Measurements from ENCODE around the gene DOCK1.

The DOCK1 gene

GRCh38 chr10:127210936-127211466 lies 305.8 kb downstream of the DOCK1 start:
- no peak for DNase-seq (ENCODE audit: low read depth in 2 of 2)

- DNase-seq (ENCODE audit: low read depth in 2 of 2), result no peak
Observed at GRCh38 chr10:127215866-127216265, 310.6 kb downstream of the DOCK1 start.

DNA sequence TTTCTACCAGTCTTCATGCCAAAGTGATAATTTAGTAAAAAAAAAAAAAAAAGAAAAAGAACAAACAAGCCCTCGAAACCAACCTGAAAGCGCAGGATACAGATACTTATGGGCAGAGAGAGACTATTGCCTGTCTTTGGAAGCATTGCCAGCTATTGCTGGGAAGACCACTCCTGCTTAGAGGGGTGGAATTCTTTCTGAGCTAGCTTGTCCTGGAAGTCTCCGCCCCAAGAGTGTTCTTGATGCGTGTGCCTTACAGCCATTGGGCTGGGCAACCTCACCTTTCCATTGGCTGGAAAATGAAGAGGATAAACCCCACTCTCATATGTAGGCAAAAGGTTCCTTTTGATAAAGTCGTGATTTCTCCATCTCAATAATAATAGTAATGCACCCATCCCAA lies 311.0 kb downstream of the DOCK1 start:
- DNase-seq (ENCODE audit: low read depth in 2 of 2), result no peak

GRCh38 chr10:127216786-127217185 lies 311.6 kb downstream of the DOCK1 start:
- no peak for DNase-seq (ENCODE audit: low read depth in 2 of 2)

- DNase-seq (ENCODE audit: low read depth in 2 of 2), result no peak
Observed at GRCh38 chr10:127218658-127219057, 313.4 kb downstream of the DOCK1 start.

DNA sequence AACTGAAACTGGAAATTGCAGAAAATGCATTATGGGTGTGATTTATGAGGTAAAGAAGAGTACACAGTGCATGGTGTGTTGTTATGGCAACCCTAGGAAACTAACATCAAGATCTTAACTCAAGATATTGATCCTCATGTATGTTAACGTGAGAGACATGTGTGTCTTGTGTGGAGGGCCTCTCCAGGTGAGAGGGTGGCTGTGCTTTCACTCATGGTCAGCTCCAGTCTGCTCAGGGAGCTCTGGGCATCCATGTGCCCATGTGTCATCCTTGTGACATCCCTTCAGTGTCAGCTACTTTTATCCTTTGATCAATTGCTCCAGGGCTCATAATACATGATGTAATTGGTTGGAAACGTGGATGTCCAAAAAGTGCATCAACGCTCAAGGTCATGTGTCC lies 316.1 kb downstream of the DOCK1 start:
- DNase-seq (ENCODE audit: low read depth in 2 of 2), result no peak

DNA sequence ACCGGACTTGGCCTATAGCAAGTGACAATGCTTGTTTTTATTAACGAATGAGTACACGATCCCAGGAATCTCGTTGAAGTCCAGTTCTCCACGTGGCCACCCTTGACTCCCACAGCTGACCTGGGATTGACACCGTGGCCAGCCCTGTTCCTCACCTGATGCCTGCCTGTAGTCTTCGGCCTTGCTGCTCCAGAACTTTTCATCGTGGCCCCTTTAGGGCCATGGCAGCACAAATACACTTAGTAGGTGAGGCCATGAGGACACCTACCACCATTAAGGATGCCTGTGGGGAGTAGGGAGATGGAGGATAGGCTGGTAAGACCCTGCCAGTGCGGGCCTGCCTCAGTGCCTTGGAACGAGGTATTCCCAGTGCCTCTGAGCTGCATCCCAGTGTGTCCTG lies 321.8 kb downstream of the DOCK1 start:
- DNase-seq (ENCODE audit: low read depth in 2 of 2), result no peak

DNA sequence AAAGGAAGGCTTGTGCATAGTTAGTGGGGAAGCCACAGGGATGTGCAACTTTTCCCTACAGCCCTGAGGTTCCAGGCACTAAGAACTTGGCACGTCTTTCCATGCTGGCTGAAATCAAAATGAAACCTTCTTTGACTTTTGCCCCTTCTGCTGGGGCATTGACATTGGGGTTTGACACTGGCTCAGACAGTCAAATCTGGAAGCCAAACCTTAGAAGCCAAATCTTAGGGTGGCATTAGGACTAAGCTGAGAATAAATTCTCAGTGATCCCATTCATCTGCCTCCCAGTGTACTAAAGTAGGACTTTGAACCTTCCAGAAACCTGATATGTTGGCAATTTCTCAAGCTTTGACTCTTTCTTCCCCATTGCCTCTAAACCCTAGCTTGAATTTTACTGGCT lies 322.4 kb downstream of the DOCK1 start:
- DNase-seq (ENCODE audit: low read depth in 2 of 2), result no peak

GRCh38 chr10:127228195-127228787 lies 323.1 kb downstream of the DOCK1 start:
- no peak for DNase-seq (ENCODE audit: low read depth in 2 of 2)

DNA sequence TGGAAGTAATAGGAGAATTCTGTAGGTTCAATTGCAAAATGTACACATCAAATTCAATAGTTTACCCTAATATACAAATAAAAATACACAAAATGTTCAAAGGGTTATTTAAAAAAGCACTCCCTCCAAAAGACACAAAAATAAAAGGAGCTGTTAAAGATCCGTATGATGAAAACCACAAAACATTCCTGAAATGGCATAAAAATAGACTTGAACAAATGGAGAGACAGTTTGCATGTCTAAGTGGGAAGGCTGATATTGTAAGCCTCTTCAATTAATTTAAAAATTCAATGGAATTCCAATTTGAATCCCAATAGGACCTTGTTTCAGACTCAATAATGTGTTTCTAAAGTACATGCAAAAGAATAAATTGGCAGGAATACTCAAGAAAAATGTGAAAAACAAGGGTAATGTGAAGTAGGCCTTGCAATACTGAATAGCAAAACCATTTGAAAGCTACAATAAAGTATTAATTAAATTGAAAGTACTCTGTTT lies 329.1 kb downstream of the DOCK1 start:
- DNase-seq (ENCODE audit: low read depth in 2 of 2), result no peak

DNA sequence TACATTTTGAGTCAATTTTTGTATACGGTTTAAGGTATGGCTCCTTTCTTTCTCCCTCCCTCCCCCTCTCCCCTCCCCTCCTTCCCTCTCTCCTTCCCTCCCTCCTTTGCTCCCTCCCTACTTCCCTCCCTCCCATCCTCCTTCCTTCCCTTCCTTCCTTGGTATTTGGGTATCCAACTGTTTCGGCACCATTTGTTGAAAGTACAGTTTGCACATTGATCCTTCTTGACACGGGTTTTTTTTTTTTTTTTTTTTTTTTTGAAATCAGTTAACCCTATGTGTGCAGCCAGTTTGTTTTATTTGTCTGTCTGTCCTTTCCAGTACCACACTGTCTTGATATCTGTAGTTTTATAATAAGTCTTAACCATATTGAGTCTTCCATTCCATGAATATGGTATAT lies 331.0 kb downstream of the DOCK1 start:
- DNase-seq (ENCODE audit: low read depth in 2 of 2), result no peak

- no peak for DNase-seq (ENCODE audit: low read depth in 2 of 2)
Observed at GRCh38 chr10:127242914-127243313, 337.7 kb downstream of the DOCK1 start.

- peak in 1 of 2 donors; percentile 4 for DNase-seq (ENCODE audit: low read depth in 2 of 2)
Observed at GRCh38 chr10:127243490-127244272, 338.5 kb downstream of the DOCK1 start.

DNA sequence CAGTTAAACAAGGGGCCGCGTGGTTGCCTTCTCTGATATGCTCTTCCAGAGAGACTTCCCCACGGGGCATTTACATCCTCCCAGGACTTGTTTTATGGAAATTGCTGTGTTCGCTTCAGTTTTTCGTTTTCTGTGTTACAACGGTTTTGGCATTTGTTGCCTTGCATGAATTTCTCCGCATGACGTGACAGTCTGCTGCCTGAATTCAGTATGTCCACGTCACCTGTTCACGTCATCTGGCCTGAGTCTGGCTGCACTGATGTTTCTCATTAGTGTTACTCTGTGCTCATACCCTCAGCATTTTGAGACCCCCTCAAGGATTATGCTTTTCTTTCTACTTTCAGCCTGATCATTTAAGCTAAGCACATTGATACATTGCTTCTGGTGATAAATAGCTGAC lies 340.2 kb downstream of the DOCK1 start:
- DNase-seq (ENCODE audit: low read depth in 2 of 2), result no peak

GRCh38 chr10:127250031-127250430 lies 344.8 kb downstream of the DOCK1 start:
- DNase-seq (ENCODE audit: low read depth in 2 of 2), result no peak

DNA sequence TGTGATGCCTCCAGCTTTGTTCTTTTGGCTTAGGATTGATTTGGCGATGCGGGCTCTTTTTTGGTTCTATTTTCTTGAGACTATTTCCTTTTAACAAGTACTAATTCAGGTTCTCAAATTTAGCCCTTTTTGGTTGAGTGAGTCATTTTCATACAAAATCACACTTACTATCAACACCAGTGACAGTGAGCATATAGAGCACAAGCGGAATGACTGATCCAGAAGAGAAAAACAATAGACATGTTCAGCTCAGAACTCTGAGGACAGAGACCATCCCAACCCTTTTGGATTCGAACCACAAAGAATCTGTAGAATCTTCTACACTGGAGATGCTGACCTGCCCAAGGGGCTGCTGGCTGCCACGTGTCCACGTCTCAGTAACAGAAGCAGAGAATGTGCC lies 347.6 kb downstream of the DOCK1 start:
- no peak for DNase-seq (ENCODE audit: low read depth in 2 of 2)

DNA sequence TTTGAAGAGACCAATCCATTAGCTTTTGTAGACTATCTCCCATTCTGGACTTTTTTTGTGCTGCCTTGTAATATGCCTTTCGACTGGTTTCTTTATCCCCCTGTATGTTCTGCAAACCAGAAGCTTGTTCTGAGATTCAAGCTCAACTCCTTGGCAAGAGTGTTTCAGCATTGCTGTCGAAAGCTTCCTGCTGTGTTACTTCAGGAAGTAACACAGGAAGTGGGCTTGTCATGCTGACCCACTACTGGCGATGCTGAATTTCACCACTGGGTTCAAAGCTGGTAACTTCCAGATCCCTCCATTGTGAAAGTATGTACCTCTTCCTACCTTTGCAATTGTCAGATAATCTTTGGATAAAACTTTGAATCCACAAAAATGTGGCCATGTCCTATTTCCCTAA lies 349.0 kb downstream of the DOCK1 start:
- DNase-seq (ENCODE audit: low read depth in 2 of 2), result no peak

DNA sequence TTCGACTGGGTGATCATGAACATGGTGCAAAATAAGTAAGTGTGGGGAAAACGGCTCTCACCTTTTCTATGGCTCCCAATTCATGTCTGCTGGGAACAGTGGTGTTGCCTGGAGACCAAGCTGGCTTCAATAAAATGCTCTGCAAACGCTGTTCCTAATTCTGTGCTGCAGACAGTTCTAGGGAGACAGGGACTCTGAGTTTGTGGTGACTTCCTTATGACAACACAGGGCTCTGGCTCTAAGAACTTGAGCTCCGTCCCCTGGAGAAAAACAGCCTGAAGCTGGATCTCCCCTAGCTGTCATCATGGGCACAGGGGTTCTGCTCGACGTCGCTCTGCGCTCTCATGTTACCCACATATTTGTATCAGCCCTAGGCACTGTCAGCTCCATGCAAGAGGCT lies 352.2 kb downstream of the DOCK1 start:
- no peak for DNase-seq (ENCODE audit: low read depth in 2 of 2)

DNA sequence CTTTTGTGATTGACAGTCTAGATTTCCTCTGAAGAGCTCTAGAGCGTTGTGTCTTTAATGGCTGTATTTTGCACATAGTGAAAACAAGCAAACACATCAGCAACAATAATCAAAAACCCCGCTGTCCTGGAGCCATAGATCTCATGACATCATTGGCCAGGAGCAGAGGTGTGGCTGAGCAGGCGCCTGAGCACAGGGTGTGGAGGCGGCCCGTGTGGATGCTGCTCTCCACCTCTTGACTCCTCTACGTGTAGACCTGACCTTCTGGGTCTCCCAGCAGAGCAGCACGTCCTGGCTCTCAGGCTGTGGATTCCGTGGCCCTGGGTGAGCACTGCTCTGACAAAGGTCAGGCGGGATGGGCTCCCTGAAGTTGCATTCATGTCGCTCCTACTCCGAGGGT lies 354.1 kb downstream of the DOCK1 start:
- no peak for DNase-seq (ENCODE audit: low read depth in 2 of 2)

GRCh38 chr10:127262606-127263005 lies 357.4 kb downstream of the DOCK1 start:
- no peak for DNase-seq (ENCODE audit: low read depth in 2 of 2)

DNA sequence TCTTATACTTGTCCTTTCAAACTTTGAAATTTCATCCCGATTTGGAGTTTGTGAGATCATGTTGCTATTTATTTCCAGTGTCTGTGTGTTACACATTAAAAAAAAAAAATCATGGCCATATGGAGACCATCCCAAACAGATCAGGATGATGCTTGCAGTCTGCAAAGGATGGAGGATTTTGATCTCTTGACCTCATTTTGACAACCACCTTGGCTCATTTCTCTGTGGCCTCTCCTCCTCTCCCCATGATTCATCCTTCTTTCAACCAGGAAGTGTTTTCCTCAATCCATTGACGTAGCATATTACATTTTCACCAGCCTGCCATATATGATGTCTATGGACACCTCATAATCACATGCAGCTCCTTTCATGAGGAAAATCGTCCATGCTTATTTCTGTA lies 360.1 kb downstream of the DOCK1 start:
- no peak for DNase-seq (ENCODE audit: low read depth in 2 of 2)

GRCh38 chr10:127266431-127266830 lies 361.2 kb downstream of the DOCK1 start:
- no peak for DNase-seq (ENCODE audit: low read depth in 2 of 2)

GRCh38 chr10:127267442-127267841 lies 362.2 kb downstream of the DOCK1 start:
- no peak for DNase-seq (ENCODE audit: low read depth in 2 of 2)

Measured in stimulated activated CD8-positive, alpha-beta memory T cell treated with anti-CD3 and anti-CD28 coated beads, Interleukin-7, amount 100 ng/mL, for 1 hour (primary cell).